HG02885 (cell line): ENCODE measurements around the gene FAM228A.
"Not testable (repeated sequence)": the region's sequence is repeated elsewhere in the genome, so short reads cannot be mapped to it uniquely, and the experiment has no call there.

ENCODE experiments used
- ATAC-seq: cut with Tn5 transposase; IDR thresholded peaks from one replicate; pipeline ENCODE4 v1.9.1; 2021; ENCODE audit warnings: mild to moderate bottlenecking; ENCODE audit not compliant: unreplicated experiment, poor library complexity

Gene FAM228A

DNA sequence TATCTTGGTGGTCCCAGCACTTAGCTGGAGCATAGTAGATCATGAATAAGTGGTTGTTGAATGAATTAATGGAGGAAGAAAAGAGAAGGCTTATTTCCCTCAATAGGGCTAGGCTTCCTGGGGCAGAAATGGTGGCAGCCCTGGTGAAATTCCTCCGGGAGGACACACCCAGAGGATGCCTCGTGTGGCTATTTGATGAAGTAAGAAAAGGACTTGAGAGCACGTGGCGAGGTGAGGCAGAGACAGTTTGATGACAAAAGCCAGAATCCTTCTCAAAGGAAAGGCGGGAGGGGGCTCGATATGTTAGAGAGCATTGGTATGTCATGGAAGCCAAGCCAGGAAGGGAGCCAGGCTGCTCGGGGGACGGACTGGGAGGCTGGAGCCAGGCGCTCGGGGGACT is 14.7 kb downstream of the FAM228A start:
- no peak for ATAC-seq

DNA sequence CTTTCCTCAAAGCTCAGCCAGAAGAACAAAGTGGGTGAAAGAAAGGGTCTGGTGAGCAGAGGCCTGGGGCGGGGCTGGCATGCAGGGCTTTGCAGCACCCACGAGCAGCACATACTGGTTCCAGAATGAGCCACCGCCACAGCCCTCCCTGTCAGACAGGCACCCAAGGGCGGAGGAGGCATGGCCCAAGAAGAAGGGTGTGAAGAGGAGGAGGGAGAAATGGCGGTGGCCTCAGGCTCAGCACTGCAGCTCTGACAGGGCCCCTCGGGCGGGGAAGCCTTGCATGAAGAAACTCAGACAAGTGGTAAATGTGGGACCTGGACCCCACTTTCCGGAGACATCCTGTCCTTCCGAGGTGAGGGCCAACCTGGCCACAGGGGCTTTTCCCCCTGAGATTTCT is 15.7 kb downstream of the FAM228A start:
- ATAC-seq, result no peak

DNA sequence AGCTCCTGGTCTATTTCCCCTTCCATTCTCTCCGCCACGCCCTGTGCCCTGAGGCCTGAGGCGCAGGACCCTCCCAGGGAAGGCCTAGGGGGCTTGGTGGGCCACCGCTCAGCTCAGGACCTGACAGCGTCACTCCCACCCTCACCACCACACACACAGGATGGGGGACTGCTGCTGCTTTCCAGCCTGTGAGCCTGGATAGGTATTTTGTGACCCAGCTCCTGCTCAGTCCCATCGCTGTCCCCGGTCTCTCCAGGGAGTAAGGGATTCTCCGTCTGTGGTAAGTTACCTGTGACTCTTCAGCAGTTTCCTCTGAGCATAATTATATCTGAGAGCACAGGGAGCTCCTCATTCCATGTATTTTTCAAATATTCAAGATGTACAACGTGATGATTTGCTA is 16.3 kb downstream of the FAM228A start:
- no peak for ATAC-seq

DNA sequence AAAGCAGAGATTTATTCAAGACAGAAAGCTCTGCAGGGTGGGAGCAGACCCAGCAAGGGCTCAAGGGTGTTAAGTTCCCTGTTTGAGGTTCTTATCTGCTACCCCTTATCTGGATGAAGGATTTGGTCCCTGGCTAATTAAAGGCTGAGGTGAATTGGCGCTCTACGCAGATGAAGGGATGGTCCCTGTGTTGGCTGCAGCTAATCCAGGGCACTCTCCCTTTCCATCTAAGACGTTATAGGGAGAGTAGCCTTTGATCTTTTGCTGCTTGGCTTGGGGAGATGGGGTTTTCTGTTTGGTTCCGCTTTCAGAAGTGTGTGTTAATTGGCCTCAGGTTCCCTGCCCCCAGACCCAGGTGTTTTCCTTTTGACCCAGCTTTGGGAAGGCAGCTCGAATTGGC is 17.0 kb downstream of the FAM228A start:
- ATAC-seq, result no peak

DNA sequence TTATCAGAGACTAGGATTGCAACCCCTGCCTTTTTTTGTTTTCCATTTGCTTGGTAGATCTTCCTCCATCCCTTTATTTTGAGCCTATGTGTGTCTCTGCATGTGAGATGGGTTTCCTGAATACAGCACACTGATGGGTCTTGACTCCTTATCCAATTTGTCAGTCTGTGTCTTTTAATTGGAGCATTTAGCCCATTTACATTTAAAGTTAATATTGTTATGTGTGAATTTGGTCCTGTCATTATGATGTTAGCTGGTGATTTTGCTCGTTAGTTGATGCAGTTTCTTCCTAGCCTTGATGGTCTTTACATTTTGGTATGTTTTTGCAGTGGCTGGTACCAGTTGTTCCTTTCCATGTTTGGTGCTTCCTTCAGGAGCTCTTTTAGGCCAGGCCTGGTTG is 22.4 kb downstream of the FAM228A start:
- not testable (repeated sequence) for ATAC-seq

DNA sequence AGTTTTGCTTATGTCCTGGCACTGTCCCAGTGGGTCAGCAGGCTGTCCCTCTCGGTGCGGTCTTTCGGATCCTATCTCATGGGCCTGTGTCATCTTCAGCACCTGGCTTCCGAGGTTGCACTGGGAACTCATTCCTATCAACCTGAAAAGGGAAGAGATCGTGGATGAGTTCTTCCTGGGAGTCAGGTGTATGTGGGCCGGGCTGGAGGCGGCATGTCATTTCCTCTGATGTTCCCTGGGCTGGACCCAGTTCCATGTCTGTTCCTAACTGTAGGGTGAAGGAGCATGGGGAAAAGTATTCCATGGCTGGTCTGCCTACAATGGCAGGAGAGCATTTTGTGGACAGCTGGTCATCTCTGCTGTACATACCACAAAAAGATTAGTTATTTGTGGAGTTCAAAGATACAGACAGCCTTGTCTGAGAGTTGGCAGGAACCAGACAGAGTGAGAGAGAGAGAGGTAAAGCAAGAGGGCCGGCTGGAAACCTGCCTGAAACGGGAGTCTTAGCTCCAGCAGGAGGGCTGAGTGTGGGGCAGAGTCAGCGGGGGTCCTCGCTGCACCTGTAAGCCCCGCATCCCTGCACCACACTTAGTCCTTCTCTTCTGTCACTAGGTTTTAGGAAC is 25.2 kb downstream of the FAM228A start:
- ATAC-seq, result no peak

DNA sequence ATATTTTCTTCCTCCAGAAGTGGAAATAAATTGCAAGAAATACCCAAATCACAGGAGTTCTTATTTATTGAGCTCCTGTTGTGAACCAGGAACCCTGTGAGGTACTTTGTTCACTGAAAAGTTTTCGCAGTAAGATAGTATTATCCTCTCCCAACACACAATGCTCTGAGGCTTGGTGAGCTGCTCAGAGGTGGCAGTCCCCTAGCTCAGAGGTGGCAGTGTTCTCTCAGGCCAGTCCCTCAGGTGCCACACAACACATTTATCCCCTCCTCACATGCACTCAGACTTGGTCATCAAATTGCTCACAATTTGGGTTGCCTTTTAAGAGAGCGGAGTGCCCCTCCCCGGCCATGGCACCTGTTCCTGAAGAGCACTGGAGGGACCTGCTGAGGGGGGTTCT is 25.9 kb downstream of the FAM228A start:
- ATAC-seq, result no peak

DNA sequence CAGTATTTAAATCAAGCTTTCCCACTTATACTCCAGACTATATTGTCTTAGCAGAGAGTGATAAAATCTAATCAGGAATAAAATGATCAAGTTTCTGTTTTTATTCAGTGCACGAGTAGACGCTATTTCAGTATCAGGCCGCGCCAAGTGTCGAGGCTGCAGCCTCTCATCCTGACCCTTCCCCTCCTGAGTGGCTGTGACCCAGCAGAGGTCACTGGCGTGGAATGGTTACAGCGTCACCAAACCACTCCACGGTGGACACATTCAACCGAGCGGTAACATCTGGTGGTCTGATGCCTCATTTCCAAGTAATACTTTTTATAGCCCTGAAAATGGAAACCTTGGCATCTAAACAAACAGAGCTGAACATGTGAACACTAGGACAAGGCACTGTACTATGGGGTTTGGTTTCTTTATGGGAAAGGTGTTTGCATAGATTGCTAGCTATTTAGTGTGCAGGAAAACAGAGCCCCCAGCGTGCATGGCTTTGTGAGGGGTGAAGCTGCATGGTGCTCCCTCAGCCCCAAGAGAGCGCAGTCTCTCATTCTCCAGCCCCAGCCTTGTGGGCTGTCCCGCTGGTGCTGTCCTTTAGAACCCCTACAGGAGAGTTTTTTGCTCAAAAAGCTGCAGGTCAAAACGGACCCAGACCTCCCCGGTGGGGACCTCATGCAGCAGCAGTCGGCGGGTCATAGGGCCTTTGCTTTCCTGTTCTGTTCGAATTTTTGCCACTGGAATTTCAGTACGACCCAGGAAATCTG is 28.4 kb downstream of the FAM228A start:
- no peak for ATAC-seq

DNA sequence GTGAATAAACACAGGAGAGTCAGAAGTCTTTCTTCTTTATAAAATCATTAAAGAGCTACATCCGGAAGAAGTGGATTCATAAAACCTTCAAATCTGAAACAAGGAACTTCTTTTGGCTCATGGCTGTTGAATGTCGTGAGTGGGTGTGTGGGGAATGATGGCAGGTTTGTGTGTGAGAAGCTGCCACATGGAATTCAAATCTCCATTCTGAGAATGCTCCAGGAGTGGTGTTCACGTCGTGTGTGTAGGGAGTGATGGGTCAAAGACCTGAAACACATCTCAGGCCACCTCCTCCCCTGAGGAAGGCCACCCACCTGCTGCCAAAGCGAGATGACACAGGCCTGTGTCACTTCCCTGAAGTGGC is 28.9 kb downstream of the FAM228A start:
- ATAC-seq, result no peak

DNA sequence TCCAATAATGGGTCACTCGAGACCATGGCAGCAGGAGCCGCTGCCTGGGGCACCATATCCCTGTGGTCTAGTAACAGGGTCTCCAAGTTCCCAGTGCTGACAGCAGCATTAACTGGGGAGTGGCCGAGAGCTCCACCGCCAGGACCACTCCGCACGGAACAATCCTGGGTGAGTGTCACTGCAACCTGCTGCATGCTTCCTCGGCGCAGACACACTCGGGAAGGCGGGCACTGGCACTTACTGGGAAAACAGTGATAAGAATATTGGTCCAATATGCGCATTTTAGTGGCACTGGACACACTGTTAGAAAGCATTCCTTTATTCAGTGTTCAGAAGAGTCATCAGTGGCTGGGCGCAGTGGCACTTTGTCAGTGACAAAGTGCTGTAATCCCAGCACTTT is 29.7 kb downstream of the FAM228A start:
- ATAC-seq, result no peak

DNA sequence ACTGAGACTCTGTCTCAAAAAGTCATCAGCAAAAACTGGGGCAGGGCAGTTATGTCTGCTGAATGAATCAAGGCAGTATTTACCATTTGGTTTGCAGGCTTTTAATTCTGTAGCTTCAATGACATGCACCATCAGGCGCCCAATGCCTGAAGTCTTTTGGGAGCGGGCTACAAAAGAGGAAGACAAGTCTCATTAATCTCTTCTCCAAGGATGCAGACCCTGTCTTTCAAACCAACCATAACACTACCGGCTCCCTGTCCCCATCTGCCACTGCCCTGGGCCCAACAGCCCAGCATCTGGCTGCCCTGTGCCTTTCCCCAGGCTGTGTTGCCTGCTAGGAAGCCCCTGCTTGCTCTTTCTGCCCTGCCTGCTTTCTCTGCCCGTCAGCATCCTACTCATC is 30.3 kb downstream of the FAM228A start:
- ATAC-seq, result no peak

DNA sequence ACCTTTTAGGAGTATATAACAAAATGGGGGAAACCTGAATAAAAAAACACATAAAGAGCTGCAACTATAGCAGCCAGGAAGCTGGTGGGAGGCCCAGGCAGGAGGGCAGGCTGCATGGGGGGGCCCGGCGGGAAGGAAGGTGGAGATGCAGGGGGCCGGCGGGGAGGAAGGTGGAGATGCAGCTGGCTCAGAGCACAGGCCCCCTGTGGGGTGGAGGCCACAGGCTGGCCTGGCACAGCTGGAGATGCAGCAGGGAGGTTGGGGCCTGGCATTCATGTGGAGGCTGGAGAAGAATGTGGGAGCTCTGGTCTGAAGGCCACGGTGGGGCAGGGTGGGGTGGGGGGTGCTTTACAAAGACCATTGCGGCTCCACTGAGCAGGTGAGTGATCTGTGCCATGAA is 31.4 kb downstream of the FAM228A start:
- no peak for ATAC-seq

DNA sequence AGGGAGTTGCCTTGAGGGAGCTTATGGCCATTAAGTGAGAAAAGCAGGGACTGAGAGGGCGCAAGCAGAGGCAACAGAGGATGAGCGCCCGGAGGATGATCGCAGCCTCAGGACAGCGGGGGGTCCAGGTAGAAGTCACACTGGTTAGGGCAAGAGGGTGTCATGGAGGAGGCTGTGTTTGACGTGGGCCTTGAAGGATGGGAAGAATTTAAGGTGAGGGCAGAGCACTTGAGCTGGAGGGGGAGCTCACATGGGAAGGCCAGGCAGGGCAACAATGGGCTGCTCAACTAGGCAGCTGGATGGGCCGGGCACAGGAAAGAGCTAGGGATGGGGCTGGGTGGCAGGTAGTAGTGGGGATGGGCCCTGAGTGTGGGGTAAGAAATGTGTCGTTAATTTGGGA is 31.9 kb downstream of the FAM228A start:
- no peak for ATAC-seq

DNA sequence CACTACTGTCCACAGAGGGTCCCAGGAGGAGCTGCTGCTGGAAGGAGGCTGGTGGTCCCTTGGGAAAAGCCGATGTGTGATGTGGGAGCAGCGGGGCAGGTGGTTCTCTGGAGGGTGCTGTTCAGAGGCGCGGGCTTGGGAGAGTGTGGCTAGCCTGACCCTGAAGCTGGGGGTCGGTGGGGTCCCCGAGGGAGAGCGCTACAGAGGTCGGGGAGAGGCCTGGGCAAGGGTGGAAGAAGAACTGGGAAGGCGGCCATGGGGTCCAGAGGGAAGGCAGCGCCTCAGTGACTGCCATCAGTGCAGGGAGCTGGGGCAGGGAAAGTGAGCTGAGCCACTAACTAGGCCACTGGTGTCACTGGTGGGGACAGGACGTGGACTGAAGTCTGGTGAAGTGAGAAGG is 32.5 kb downstream of the FAM228A start:
- ATAC-seq, result no peak

DNA sequence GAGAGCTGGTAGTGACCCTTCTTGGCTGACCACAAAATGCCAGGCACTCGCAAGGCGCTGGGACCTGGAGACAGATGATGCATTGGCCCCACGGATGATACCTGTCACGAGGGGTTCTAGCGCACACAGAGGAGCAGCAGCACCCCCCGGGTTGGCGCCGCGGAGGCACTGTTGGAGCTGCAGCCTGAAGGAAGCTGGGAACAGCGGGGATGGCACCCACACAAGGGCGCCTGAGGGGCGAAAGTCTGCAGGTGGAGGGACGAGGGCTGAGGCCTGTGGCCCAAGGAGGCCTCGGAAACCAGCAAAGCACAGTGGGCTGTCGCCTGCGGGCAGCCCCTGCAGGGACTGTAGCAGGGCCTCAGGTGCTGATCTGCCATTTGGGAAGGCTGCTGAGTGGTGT is 33.6 kb downstream of the FAM228A start:
- ATAC-seq, result no peak

DNA sequence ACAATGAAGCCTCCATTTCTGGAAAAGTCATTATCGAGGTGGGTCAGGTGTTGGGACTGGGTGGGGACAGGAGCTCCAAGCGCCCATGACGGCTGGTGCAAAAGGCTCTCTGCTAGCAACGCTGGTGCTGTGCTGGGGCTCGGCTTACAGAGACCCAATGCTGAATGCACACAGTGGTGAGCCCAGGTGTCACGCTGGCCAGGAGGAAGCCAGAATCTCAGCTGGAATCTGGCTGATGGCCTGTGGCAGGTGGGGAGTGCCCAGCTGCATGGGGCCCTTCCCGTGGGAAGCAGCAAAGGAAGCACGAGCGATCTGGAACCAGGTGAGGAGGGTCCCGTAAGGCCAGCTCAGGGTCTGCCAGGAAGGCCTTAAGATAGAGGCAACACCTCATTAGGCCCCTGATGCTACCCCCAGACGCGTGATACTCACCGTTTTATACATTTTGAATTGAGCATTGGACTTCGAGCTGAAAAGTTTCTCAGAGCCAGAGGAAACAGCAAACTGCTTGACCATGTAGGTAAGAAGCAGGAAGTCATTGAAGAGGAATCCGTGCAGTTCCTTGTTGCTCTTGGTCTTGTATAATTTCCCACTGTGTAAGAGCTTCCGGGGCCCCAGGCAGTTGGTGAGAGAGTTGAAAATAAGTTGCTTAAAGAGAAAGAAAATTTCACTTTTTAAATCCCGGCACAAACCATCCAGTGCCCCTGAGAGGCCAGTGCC is 34.7 kb downstream of the FAM228A start:
- ATAC-seq, result no peak

DNA sequence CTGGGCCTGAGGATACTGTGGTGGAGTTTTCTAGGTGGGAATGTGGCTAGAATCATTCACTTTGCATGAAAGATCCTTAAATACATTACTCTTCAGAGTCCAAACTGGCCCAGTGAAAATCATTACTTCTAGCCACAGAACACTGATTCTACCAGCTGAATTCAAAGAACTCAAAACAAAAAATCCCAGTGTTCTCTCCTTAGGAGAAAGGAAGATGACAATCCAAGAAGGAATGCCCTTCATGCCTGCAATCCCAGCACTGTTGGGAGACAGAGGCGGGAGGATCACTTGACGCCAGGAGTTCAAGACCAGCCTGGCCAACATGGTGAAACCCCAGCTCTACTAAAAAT is 35.2 kb downstream of the FAM228A start:
- no peak for ATAC-seq

DNA sequence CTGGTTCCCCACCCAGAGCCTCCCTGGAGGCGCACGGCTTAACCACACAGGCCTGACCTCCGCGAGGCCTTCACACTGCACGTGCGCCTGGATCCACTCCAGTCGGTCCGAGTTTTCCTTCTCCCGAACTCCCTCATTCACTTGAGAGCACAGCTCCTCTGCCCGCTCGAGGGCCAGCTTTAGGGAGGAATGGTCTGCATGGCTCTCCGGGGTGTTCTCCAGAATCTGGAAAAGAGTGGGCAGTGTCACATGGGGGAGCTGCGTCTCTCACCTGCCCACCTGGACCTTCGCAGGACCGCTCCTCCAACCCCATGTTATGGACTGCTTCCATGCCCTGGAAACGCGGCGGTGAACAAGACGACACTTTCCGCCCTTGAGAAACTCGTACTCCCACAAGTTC is 35.9 kb downstream of the FAM228A start:
- ATAC-seq, result no peak

DNA sequence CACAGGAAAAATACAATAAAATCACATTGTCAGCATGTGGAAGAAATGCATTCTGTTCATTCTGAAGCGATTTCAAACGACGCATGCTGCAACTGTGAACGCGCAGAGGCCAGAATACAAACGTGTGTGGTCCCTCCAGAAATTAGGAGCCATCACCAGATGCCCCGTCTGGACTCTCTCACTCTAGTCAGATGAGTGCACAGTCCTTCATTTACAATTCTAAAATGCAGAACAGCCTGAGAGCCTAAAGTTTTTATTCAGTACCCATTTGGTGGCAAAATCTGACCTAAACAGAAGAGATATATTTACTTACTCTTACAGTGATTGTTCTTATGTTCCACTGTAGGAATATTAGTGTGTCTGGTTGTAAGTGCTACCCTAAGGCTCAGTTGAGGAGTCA is 36.6 kb downstream of the FAM228A start:
- ATAC-seq, result no peak

DNA sequence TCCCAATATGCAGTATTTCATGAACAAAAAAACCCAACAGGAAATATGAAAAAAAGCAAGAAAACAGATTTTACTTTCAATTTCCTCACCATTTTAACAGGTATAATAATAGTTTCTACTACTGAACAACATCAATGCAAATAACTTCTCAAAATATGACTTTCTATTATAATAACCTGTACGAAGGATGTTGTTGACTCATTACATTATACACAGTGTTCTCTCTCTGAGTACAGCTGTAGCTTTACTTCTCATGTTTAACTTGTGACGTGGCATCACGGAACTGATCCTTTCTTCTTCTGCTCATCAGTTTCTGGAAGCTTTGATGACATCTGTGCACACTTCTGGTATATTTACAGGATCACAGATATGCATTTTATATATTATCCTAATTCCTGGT is 40.0 kb downstream of the FAM228A start:
- ATAC-seq, result peak; percentile 98

DNA sequence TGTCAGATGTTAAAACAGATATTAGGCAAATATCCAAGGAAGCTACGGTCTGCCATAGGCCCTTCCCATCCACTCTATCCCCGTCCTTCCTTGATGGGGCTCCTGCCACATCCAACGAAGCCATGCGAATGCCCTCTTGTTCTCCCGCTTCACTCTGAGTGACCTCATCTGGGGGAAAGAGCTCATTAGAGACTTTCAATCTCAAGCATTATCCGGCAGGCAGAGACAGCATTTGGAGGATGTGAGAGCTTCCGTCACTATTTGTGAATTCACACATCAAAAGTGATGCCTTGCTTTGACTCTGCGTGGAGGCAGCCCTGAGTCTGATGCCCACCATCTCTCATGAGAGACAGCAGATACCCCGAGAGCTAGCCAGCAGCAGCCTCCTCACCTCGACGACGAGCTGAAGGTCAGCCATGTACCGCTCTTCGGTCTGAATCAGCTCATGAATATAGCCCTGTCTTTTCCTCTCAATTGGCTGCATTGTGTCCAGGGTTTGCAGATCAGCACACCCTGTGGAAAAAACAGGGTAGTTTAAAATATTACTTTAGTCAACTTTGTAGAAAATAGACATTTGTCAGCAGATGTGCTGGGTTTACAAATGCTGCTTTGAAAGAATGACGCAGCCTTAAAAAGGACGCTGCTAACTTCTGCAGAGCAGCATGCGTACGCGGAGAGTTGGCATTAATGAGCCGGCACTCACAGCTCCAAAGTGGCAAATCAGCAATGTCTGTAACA is 45.9 kb downstream of the FAM228A start:
- ATAC-seq, result no peak
